ENCODE measurements around the gene YIPF3. TPM values are rescaled to one million over a fixed set of nuclear protein-coding genes. Genes with fewer than 3 reads are reported as not detected.
"Not testable (repeated sequence)": the region's sequence is repeated elsewhere in the genome, so short reads cannot be mapped to it uniquely, and the experiment has no call there.

The YIPF3 gene
- total RNA-seq, 1 experiment from 2014 or later, result 81.8 TPM

DNA sequence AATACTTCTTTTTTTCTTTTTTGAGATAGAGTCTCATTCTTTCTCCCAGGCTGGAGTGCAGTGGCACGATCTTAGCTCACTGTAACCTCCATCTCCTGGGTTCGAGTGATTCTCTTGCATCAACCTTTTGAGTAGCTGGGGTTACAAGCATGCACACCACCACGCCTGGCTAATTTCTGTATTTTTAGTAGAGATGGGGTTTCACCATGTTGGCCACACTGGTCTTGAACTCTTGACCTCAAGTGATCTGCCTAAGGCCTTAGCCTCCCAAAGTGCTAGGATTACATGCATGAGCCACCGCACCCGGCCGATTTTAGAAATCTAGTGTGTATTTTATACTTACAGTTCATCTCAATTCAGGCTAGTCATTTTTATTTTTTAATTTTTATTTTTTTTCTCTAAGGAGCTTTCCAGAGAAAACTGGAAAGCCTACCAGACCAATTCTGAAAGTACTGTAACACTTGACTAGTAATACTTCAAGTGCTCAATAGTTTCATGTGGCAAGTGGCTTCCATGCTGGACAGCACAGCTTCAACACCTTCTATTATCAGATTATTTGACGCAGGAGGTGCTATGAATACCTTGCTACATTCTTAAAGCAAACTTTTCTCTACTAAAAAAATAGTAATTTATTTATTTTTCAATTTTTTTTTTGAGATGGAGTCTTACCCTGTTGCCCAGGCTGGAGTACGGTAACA lies 25.2 kb upstream of the YIPF3 start:
- POLR2A ChIA-PET, result no interaction called here
- no peak overlapping the region for H3K27ac ChIP-seq (ENCODE audit: low read length)
- in situ Hi-C loops (cut with HindIII; ENCODE audit: low pct_unique_long_range_greater_than_20kb, low sequenced_read_pairs), result no loop called here
- intact Hi-C loops (cut with micrococcal nuclease; ENCODE audit: unreplicated experiment), result no loop called here
- ATAC-seq, result no peak
- no peaks in the 10 kb centered on the region for H3K27me3 ChIP-seq (ENCODE audit: control insufficient read depth, insufficient read depth, low read length)
- H3K9me3 ChIP-seq (ENCODE audit: control insufficient read depth, insufficient read depth, low read depth, low read length), result no peaks in the 10 kb centered on the region
- H3K4me3 ChIP-seq (ENCODE audit: low read depth in 2 of 2, low read length in 2 of 2), result no peak overlapping the region
- CTCF ChIA-PET, result no interaction called here
- H3K36me3 ChIP-seq (ENCODE audit: control insufficient read depth, insufficient read depth, low read length), result peaks cover 29% of the 10 kb centered on the region
- no peaks in the 10 kb centered on the region for H3K4me1 ChIP-seq (ENCODE audit: control insufficient read depth, insufficient read depth, low read length)
- no peak for DNase-seq (ENCODE audit: low read depth, low spot score)
- TF ChIP-seq SIN3A (IDR thresholded peaks at IDR 0.05; ENCODE audit: borderline replicate concordance, insufficient read depth, low read depth, low read length), result no peak
- TF ChIP-seq POLR2AphosphoS5 (IDR thresholded peaks at IDR 0.05; ENCODE audit: low read depth, low read length), result no peak
- TF ChIP-seq, protein P1, sequence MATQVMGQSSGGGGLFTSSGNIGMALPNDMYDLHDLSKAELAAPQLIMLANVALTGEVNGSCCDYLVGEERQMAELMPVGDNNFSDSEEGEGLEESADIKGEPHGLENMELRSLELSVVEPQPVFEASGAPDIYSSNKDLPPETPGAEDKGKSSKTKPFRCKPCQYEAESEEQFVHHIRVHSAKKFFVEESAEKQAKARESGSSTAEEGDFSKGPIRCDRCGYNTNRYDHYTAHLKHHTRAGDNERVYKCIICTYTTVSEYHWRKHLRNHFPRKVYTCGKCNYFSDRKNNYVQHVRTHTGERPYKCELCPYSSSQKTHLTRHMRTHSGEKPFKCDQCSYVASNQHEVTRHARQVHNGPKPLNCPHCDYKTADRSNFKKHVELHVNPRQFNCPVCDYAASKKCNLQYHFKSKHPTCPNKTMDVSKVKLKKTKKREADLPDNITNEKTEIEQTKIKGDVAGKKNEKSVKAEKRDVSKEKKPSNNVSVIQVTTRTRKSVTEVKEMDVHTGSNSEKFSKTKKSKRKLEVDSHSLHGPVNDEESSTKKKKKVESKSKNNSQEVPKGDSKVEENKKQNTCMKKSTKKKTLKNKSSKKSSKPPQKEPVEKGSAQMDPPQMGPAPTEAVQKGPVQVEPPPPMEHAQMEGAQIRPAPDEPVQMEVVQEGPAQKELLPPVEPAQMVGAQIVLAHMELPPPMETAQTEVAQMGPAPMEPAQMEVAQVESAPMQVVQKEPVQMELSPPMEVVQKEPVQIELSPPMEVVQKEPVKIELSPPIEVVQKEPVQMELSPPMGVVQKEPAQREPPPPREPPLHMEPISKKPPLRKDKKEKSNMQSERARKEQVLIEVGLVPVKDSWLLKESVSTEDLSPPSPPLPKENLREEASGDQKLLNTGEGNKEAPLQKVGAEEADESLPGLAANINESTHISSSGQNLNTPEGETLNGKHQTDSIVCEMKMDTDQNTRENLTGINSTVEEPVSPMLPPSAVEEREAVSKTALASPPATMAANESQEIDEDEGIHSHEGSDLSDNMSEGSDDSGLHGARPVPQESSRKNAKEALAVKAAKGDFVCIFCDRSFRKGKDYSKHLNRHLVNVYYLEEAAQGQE (IDR thresholded peaks at IDR 0.05; ENCODE audit: insufficient read depth in 1 of 2, low read depth in 2 of 2, low read length in 1 of 2), result no peak
- TF ChIP-seq, protein P2, sequence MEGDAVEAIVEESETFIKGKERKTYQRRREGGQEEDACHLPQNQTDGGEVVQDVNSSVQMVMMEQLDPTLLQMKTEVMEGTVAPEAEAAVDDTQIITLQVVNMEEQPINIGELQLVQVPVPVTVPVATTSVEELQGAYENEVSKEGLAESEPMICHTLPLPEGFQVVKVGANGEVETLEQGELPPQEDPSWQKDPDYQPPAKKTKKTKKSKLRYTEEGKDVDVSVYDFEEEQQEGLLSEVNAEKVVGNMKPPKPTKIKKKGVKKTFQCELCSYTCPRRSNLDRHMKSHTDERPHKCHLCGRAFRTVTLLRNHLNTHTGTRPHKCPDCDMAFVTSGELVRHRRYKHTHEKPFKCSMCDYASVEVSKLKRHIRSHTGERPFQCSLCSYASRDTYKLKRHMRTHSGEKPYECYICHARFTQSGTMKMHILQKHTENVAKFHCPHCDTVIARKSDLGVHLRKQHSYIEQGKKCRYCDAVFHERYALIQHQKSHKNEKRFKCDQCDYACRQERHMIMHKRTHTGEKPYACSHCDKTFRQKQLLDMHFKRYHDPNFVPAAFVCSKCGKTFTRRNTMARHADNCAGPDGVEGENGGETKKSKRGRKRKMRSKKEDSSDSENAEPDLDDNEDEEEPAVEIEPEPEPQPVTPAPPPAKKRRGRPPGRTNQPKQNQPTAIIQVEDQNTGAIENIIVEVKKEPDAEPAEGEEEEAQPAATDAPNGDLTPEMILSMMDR (IDR thresholded peaks at IDR 0.05), result no peak
- TF ChIP-seq TCF7L2 (IDR thresholded peaks at IDR 0.05; ENCODE audit: low read depth, low read length), result no peak
- BruUV-seq (replicated peaks), result no TSS peak

DNA sequence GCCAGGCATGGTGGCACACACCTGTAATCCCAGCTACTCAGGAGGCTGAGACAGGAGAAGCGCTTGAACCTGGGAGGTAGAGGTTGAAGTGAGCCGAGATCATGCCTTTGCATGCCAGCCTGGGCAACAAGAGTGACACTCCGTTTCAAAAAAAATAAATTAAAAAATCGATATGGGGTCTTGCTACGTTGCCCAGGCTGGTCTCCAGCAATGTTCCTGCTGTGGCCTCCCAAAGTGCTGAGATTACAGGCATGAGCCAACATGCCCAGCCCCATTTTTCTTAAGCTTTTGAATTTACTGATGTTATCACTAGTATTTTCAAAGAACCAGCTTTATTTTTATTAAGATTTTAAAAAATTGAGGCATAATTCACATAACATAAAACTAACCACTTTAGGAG lies 23.8 kb upstream of the YIPF3 start:
- no peak overlapping the region for H3K27ac ChIP-seq (ENCODE audit: low read length)
- in situ Hi-C loops (cut with HindIII; ENCODE audit: low pct_unique_long_range_greater_than_20kb, low sequenced_read_pairs) (no loop called here), intact Hi-C loops (cut with micrococcal nuclease; ENCODE audit: unreplicated experiment) (no loop called here)
- no TSS peak for BruUV-seq (replicated peaks)
- POLR2A ChIA-PET, result no interaction called here
- ATAC-seq (no peak), DNase-seq (ENCODE audit: low read depth, low spot score) (no peak)
- H3K36me3 ChIP-seq (ENCODE audit: control insufficient read depth, insufficient read depth, low read length), result peaks cover 18% of the 10 kb centered on the region
- TF ChIP-seq, protein P2 (IDR thresholded peaks at IDR 0.05), result no peak
- TF ChIP-seq TCF7L2 (IDR thresholded peaks at IDR 0.05; ENCODE audit: low read depth, low read length) (no peak), SIN3A (IDR thresholded peaks at IDR 0.05; ENCODE audit: borderline replicate concordance, insufficient read depth, low read depth, low read length) (no peak), POLR2AphosphoS5 (IDR thresholded peaks at IDR 0.05; ENCODE audit: low read depth, low read length) (no peak)
- TF ChIP-seq, protein P1 (IDR thresholded peaks at IDR 0.05; ENCODE audit: insufficient read depth in 1 of 2, low read depth in 2 of 2, low read length in 1 of 2), result no peak
- no peaks in the 10 kb centered on the region for H3K9me3 ChIP-seq (ENCODE audit: control insufficient read depth, insufficient read depth, low read depth, low read length)
- no peaks in the 10 kb centered on the region for H3K27me3 ChIP-seq (ENCODE audit: control insufficient read depth, insufficient read depth, low read length)
- H3K4me3 ChIP-seq (ENCODE audit: low read depth in 2 of 2, low read length in 2 of 2), result no peak overlapping the region
- CTCF ChIA-PET, result no interaction called here
- H3K4me1 ChIP-seq (ENCODE audit: control insufficient read depth, insufficient read depth, low read length), result no peaks in the 10 kb centered on the region

DNA sequence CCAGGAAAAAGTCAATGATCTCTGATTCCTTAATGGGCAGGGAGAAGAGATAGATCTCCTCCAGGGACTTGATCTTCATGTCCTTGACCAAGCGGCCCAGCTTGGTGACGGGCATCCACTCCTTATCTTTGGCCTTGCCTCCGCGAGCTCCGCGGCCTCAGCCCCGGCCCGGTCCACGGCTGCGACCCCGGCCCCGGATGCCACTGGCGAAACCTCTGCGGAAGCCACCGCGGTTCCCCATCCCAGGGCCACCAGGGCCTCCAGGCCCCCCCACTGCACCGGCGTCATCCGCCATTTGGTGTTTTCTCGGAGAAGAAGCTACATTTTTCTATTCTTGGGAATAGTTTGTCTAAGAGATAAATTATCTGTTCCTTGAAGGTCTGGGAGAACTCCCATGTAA lies 22.7 kb upstream of the YIPF3 start:
- BruUV-seq (replicated peaks); in situ Hi-C loops (cut with HindIII; ENCODE audit: low pct_unique_long_range_greater_than_20kb, low sequenced_read_pairs); intact Hi-C loops (cut with micrococcal nuclease; ENCODE audit: unreplicated experiment); H3K4me1 ChIP-seq (ENCODE audit: control insufficient read depth, insufficient read depth, low read length); DNase-seq (ENCODE audit: low read depth, low spot score); H3K9me3 ChIP-seq (ENCODE audit: control insufficient read depth, insufficient read depth, low read depth, low read length); CTCF ChIA-PET; H3K27me3 ChIP-seq (ENCODE audit: control insufficient read depth, insufficient read depth, low read length); H3K27ac ChIP-seq (ENCODE audit: low read length); ATAC-seq; H3K4me3 ChIP-seq (ENCODE audit: low read depth in 2 of 2, low read length in 2 of 2): not testable (repeated sequence)
- POLR2A ChIA-PET, result interaction anchor here (0.6 kb wide), 1 partner anchor 25 kb away, joined by 3 read pairs; no protein-coding TSS in a partner anchor
- H3K36me3 ChIP-seq (ENCODE audit: control insufficient read depth, insufficient read depth, low read length), result peaks cover 17% of the 10 kb centered on the region
